OCI-LY1 (cell line): ENCODE results near the gene POLR1A.

Experiments used
- CTCF ChIP-seq: fragments of 200-600 bp; sonication (generic), shearing (Covaris generic); IDR thresholded peaks from 2 replicates; pipeline ENCODE4 v1.5.1; 2017; ENCODE audit warnings: mild to moderate bottlenecking, antibody characterized with exemption, low read length, moderate library complexity, mixed read lengths
- EZH2 ChIP-seq: fragments of 200-600 bp; sonication (generic), shearing (Covaris generic); IDR thresholded peaks from 2 replicates; pipeline ENCODE4 v1.8.0; 2017; ENCODE audit warnings: borderline replicate concordance, mixed run types, mild to moderate bottlenecking, antibody characterized with exemption, low read length, moderate library complexity, mixed read lengths

- no peak for TF ChIP-seq CTCF
- no peak for TF ChIP-seq EZH2
Observed at GRCh38 chr2:86097913-86098312, 7.8 kb downstream of the POLR1A start.
